Measurements from ENCODE around the gene ZNF136. TPM values are rescaled to one million over a fixed set of nuclear protein-coding genes. Genes with fewer than 3 reads are reported as not detected.
A peak's percentile ranks its signal among the peaks of the same experiment; 100 is the strongest.

Gene ZNF136
- total RNA-seq, 1 donor from 2014 or later: 18.7 TPM

GRCh38 chr19:12145348-12145747 is 17.5 kb upstream of the ZNF136 start:
- H3K27me3 Mint-ChIP-seq (ENCODE audit: low read depth): no peaks in the 10 kb centered on the region
- peaks cover 55% of the 10 kb centered on the region for H3K36me3 Mint-ChIP-seq
- peaks cover 10% of the 10 kb centered on the region for H3K4me1 Mint-ChIP-seq
- no peak overlapping the region for H3K27ac Mint-ChIP-seq
- TF ChIP-seq CTCF (IDR thresholded peaks at IDR 0.05; ENCODE audit: unreplicated experiment): no peak
- no peak overlapping the region for H3K4me3 Mint-ChIP-seq
- peaks cover 30% of the 10 kb centered on the region for H3K9me3 Mint-ChIP-seq
- DNase-seq (ENCODE audit: low spot score in 2 of 2, unreplicated experiment in 2 of 2): no peak

DNA sequence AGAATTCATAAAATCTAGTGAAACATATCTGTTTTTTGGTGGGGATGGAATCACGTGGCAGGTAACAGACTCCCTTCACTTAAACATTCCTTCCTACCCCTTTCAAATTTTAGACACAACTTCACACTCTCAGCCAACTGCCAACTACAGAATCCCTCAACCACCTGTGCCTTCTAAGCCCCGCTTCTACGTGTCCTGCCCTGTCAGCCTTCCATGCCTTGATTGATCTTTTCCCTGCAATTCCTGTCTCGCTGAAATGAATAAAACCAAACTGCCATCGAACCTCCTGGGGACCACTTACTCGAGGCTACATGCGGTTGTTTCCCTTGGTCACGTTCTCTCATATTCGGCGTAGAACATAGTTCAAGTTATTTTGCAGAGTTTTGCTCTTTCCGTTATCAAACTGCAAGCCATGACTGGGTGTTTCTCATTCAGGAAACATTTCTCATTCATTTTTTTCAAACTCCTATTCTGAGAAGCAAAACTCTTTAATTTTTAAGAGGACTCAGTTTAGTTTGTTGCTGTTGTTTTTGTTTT is 7.5 kb upstream of the ZNF136 start:
- Mint-ChIP-seq H3K9me3 (peaks cover 8% of the 10 kb centered on the region), H3K27ac (peak overlapping the region; percentile 68), H3K4me1 (peaks cover 20% of the 10 kb centered on the region), H3K27me3 (ENCODE audit: low read depth) (no peaks in the 10 kb centered on the region), H3K36me3 (peaks cover 30% of the 10 kb centered on the region), H3K4me3 (peak overlapping the region; percentile 92)
- no peak for DNase-seq (ENCODE audit: low spot score in 2 of 2, unreplicated experiment in 2 of 2)
- no peak for TF ChIP-seq CTCF (IDR thresholded peaks at IDR 0.05; ENCODE audit: unreplicated experiment)

- TF ChIP-seq CTCF (IDR thresholded peaks at IDR 0.05; ENCODE audit: unreplicated experiment): no peak
- DNase-seq (ENCODE audit: low spot score in 2 of 2, unreplicated experiment in 2 of 2): peak; percentile 79 to 88
- H3K36me3 Mint-ChIP-seq: peaks cover 22% of the 10 kb centered on the region
- no peaks in the 10 kb centered on the region for H3K27me3 Mint-ChIP-seq (ENCODE audit: low read depth)
- peak within 1 kb of the TSS; percentile 95 for H3K27ac Mint-ChIP-seq
- peaks cover 4% of the 10 kb centered on the region for H3K9me3 Mint-ChIP-seq
- peak within 1 kb of the TSS; percentile 92 for H3K4me3 Mint-ChIP-seq
- peaks cover 20% of the 10 kb centered on the region for H3K4me1 Mint-ChIP-seq
Measured at GRCh38 chr19:12156223-12157058, 6.5 kb upstream of the ZNF136 start, which contains the start of gene ZNF625. Gene ZNF625, minus strand, starts transcription at chr19:12156734. Its CDS starts 176 bp downstream, at chr19:12156558.

DNA sequence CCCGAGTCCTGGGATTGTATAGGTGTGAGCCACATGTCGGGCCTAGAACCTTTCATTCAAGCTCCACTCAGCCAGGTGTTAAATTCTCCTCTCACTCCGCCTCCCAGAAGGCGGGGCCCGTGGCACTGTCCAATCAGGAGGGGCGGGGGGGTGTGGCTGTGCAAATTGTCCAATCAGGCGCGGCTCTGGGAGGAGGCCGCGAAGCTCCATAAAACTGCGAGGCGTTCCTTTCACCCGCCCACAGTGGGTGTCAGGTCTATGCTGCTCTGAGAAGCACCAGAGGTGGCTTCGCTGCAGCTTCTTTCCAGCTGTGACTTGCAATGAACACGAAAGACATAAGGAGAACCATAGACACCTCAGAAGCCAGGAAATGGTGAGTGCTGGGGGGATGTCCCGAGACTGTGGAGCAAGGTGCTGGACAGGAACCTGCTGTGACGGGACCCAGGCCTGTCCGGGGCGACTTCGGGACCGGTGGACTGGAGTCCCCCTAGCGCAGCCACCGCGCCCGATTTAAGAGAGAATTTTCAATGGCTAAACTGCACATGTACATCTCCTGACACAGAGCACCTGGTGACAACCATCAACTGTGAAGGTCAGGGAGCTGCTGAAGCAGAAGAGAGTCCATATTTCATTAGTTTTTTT is 3.0 kb upstream of the ZNF136 start:
- Mint-ChIP-seq H3K27ac (no peak overlapping the region), H3K4me1 (peaks cover 27% of the 10 kb centered on the region), H3K27me3 (ENCODE audit: low read depth) (no peaks in the 10 kb centered on the region), H3K9me3 (no peaks in the 10 kb centered on the region), H3K36me3 (no peaks in the 10 kb centered on the region), H3K4me3 (no peak overlapping the region)
- no peak for TF ChIP-seq CTCF (IDR thresholded peaks at IDR 0.05; ENCODE audit: unreplicated experiment)
- no peak for DNase-seq (ENCODE audit: low spot score in 2 of 2, unreplicated experiment in 2 of 2)

DNA sequence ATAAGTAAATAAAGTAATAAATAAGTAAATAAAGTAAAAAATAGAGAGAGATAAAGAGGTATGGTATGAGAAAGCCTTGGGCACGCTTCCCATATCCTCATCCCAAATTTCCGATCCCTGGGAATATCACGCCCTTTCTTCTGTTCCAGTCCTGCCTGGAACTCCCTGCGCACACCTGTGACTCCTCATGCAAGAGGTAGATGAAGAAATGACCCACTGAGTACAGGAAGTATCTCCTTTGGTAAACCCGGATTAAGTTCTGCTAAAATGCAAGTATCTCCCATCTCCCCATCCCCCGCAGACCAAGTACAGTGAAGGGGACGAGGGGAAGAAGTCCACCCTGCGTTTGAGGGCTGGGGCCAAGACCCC is 399 bp upstream of the ZNF136 start:
- no peaks in the 10 kb centered on the region for H3K27me3 Mint-ChIP-seq (ENCODE audit: low read depth)
- no peak for TF ChIP-seq CTCF (IDR thresholded peaks at IDR 0.05; ENCODE audit: unreplicated experiment)
- peaks cover 2% of the 10 kb centered on the region for H3K36me3 Mint-ChIP-seq
- peaks cover 20% of the 10 kb centered on the region for H3K4me1 Mint-ChIP-seq
- DNase-seq (ENCODE audit: low spot score in 2 of 2, unreplicated experiment in 2 of 2): no peak
- no peaks in the 10 kb centered on the region for H3K9me3 Mint-ChIP-seq
- H3K4me3 Mint-ChIP-seq: peak overlapping the region; percentile 92
- H3K27ac Mint-ChIP-seq: peak overlapping the region; percentile 99

Data from mesothelial cell of epicardium (in vitro differentiated cells).